ENCODE results near the gene PARD3B.

The PARD3B gene

GRCh38 chr2:205370726-205371125, 825.5 kb downstream of the PARD3B start:
- DNase-seq (ENCODE audit: low spot score): no peak
- TF ChIP-seq CTCF (IDR thresholded peaks at IDR 0.05): no peak
- Histone ChIP-seq H3K27ac (no peak overlapping the region), H3K4me3 (no peak overlapping the region)

- no peak for DNase-seq (ENCODE audit: low spot score)
- Histone ChIP-seq H3K4me3 (no peak overlapping the region), H3K27ac (no peak overlapping the region)
- no peak for TF ChIP-seq CTCF (IDR thresholded peaks at IDR 0.05)
These were observed 826.9 kb downstream of the PARD3B start for GRCh38 chr2:205372141-205372540.

DNA sequence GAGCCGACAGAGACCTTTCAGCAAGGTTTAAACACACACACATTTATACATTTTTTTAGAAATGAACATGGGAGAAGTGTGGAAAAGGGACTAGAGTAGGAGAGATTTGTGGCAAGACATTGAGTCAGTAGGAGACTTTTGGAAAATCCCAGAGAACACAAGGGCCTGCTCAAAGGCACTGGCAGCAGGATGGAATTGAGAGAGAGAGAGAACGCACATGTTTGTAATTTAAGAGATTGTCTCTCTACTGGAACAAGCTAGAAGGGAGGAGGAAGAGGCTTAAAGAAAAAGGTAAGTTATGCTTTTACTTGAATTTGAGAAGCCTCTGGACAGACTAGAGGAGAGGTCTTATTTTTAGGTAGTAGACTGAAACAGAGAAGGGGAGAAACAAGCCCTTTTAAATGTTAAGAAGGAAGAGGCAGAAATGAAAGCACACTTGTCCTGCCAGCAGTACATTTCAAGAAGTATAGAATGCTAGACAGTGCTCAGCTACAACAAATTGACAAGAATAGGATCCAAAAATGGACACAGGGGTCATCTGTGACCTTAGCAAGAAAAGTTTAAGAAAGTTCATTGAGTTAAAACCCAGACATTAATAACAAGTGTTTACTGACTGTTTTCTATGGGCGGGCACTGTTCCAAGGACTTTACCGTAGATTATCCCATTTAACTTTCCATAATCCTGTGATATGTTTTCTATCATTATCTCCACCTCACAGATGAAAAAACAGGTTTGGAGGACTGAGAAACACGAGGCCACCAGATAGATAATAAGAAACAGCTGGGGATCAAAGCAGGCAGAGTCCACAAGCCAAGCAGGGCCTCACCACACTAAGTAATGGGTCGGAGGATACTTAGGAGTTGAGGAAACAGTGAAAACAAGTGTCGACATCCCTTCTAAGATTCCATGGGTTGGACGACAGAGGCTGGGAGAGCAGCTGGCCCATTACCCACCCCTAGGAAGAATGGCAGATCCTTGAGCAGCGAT, 830.5 kb downstream of the PARD3B start:
- DNase-seq (ENCODE audit: low spot score): no peak
- no peak overlapping the region for H3K27ac ChIP-seq
- H3K4me3 ChIP-seq: no peak overlapping the region
- TF ChIP-seq CTCF (IDR thresholded peaks at IDR 0.05): no peak

DNA sequence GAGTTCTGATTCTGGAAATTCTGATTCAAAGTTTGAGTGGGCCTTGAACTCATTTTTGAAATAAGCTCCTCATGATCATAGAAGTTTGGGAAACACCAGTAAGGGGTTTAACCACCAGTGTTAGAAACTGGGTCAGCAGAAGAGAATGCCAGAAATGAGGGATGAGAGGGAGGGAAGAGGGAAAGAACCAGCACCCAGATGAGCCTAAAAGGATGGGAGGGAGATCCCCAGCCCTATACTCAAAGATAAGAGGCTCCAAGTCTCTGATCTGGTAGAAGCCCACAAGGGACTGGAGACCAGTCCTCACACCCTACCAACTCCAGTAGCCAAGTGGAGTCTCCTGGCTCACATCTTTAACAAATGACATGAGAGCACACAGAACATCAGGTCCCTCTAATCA, 832.0 kb downstream of the PARD3B start:
- DNase-seq (ENCODE audit: low spot score): no peak
- TF ChIP-seq CTCF (IDR thresholded peaks at IDR 0.05): no peak
- Histone ChIP-seq H3K4me3 (no peak overlapping the region), H3K27ac (no peak overlapping the region)

GRCh38 chr2:205383601-205384000, 838.3 kb downstream of the PARD3B start:
- H3K4me3 ChIP-seq: no peak overlapping the region
- no peak for TF ChIP-seq CTCF (IDR thresholded peaks at IDR 0.05)
- H3K27ac ChIP-seq: no peak overlapping the region
- DNase-seq (ENCODE audit: low spot score): no peak

GRCh38 chr2:205386109-205386508, 840.8 kb downstream of the PARD3B start:
- Histone ChIP-seq H3K27ac (no peak overlapping the region), H3K4me3 (no peak overlapping the region)
- no peak for DNase-seq (ENCODE audit: low spot score)
- no peak for TF ChIP-seq CTCF (IDR thresholded peaks at IDR 0.05)
